Stimulated activated CD8-positive, alpha-beta memory T cell treated with anti-CD3 and anti-CD28 coated beads, Interleukin-15, amount 100 ng/mL, for 24 hours (primary cell): ENCODE measurements around the gene ENDOG.
A peak's percentile ranks its signal among the peaks of the same experiment; 100 is the strongest.
"Not testable (repeated sequence)": the region's sequence is repeated elsewhere in the genome, so short reads cannot be mapped to it uniquely, and the experiment has no call there.

Experiments
- DNase-seq: peaks from one replicate; pipeline ENCODE4 v3.0.0-alpha.2; 2020; ENCODE audit warnings: low read depth

ENDOG gene

GRCh38 chr9:128818099-128818838 lies at the start of gene ENDOG:
TSS of gene ENDOG (plus strand) at chr9:128818500. CDS start at chr9:128818685, 185 bp downstream.
- DNase-seq, result peak; percentile 93

GRCh38 chr9:128768606-128769005 lies 49.7 kb upstream of the ENDOG start:
- DNase-seq, result no peak

- no peak for DNase-seq
Measured at GRCh38 chr9:128770286-128771030, 47.8 kb upstream of the ENDOG start.

GRCh38 chr9:128771094-128771721 lies 47.1 kb upstream of the ENDOG start:
- DNase-seq, result no peak

- DNase-seq, result peak; percentile 95
Measured at GRCh38 chr9:128771745-128772519, 46.4 kb upstream of the ENDOG start, which contains the start of gene ZER1. TSS of gene ZER1 (minus strand) at chr9:128771927. CDS start at chr9:128755565, 16,362 bp downstream.

DNA sequence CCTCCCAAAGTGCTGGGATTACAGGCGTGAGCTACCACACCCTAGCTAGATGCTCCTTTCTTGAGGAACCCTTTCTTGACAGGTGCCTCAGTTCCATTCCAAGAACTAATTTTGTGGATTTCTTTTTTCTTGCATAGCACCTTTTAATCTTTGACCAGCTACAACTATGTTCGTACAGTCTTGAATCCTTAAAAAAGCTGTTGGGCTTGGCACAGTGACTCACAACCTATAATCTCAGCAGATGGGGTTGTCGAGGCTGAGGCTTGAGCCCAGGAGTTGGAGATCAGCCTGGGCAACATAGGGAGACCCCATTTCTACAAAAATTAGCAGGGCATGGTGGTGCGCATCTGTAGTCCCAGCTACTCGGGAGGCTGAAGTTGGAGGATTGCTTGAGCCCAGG lies 45.3 kb upstream of the ENDOG start:
- no peak for DNase-seq

GRCh38 chr9:128774804-128775203 lies 43.5 kb upstream of the ENDOG start:
- DNase-seq, result no peak

GRCh38 chr9:128780093-128780492 lies 38.2 kb upstream of the ENDOG start:
- not testable (repeated sequence) for DNase-seq

DNA sequence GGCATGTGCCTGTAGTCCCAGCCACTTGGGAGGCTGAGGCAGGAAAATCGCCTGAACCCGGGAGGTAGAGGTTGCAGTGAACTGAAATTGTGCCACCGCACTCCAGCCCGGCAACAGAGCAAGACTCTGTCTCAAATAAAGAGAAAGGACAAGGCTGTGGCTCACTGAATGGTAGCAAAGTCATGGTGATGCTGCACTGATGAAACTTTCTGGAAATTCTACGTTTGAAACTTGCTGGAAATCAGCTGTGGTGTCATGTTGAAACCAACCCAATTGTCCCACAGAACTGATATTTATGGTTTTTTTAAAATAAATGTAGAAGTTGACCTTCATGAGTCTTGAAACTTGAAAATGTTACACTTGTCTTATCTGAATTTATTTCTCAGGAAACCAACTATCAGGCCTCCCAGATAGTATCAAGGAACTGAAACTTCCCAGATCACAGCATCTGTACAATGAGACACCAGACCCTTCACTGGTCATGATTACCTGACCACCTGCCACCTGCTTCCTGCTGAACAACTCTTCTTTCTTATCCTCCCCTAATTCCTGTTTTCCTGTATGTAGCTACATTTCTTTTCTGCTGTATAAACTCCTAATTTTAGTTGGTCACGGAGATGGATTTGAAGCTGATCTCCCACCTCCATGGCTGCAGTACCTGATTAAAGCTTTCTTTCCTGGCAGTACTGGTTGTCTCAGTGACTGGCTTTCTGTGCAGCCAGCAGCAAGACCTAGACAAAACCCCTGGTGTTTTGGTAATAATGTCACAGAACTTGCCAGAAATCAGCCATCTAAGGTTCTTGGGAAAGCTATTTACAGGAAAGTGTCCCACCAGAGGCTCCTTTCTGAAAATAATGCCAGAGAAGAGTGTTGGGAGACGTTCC lies 36.9 kb upstream of the ENDOG start:
- DNase-seq, result no peak

DNA sequence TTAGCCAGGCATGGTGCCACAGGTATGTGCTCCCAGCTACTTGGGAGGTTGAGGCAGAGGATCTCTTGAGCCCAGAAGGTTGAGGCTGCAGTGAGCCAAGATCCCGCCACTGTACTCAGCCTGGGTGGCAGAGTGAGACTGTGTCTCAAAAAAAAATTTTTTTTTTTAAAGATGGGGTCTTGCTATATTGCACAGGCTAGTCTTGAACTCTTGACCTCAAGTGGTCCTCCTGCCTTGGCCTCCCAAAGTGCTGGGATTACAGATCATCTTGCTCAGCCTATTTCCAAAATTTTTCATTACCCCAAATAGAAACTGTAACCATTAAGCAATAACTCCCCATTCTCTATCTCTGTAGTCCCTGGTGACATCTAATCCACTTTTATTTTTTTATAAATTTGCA lies 35.6 kb upstream of the ENDOG start:
- DNase-seq, result no peak

GRCh38 chr9:128785427-128785826 lies 32.9 kb upstream of the ENDOG start:
- DNase-seq, result no peak

GRCh38 chr9:128786681-128787601 lies 31.4 kb upstream of the ENDOG start, which contains the start of gene TBC1D13:
TSS of gene TBC1D13 (plus strand) at chr9:128787253. CDS start at chr9:128787354, 101 bp downstream.
- peak; percentile 82 for DNase-seq

DNA sequence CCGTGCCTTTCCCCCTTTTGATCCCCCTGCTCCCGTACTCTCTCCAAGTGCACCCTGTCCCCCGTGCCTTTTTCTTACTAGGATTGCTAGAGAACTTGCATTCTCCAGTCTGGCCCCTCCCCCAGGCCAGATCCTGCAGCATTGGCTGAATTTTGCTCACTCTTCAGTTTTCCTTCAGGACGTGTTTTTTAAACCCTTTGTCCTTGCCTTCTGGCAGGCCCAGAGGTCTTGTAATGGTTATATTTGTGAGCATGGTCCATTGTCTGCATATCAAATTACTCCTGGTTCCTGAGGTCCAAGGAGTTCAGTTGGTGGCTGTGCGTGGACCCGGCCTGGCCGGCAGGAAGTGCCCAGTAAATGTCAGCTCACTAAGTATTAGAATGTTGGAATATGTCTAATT lies 30.6 kb upstream of the ENDOG start:
- no peak for DNase-seq

DNA sequence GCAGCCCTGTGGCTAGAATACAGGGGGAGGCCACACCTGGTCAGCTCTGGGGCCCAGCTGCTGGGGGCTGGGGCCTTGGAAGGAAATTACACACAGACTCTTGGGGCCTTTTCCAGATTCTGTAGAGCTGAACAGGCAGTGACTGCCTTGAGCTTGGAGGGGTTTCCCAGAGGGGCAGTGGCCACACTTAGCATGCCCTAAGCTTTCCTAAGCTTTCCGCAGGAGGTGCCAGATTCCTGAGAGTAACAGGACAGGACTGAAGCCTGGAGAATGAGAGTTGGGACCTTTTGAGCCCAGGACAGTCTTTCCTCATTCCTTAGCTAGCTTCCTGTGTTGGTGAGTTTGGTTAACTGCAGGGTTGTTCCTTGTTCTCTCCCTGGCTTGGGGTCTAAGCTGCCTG lies 29.9 kb upstream of the ENDOG start:
- DNase-seq, result no peak

DNA sequence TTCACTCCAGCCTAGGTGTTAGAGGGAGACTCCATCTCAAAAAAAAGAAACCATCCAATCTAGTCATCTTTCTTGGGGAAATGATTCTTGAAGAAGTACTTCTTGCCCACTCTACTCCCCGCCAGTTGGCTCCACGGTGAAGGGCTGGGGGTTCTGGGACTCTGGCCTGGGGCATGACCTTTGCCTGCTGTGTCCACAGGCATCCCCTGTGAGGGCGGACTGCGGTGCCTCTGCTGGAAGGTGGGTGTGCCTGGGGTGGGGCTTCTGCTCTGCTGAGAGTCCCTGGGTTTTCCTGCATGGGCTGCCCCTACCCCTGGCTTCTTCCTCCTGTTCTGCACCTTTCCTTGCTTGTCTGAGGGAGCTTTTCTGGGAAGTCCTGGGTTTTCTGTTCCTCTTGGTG lies 27.8 kb upstream of the ENDOG start:
- DNase-seq, result no peak

DNA sequence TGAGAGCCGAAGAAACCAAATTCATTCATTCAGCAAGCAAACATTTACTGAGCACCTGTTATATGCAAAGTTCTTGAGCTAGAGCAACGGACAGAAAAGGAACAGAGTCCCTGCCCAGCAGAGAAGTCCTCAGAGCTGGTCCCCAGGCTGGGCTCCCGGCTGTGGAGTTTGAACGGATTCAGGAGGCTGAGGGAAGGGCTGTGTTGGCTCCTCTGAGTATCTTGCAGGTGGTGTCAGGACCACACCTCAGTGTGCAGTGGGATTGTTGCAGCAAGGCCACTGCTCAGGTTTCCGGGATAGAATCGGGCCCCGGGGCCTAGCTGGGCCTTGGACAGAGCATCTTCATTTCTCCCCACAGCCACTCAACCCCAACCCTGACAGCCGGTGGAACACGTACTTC lies 26.2 kb upstream of the ENDOG start:
- DNase-seq, result no peak

DNA sequence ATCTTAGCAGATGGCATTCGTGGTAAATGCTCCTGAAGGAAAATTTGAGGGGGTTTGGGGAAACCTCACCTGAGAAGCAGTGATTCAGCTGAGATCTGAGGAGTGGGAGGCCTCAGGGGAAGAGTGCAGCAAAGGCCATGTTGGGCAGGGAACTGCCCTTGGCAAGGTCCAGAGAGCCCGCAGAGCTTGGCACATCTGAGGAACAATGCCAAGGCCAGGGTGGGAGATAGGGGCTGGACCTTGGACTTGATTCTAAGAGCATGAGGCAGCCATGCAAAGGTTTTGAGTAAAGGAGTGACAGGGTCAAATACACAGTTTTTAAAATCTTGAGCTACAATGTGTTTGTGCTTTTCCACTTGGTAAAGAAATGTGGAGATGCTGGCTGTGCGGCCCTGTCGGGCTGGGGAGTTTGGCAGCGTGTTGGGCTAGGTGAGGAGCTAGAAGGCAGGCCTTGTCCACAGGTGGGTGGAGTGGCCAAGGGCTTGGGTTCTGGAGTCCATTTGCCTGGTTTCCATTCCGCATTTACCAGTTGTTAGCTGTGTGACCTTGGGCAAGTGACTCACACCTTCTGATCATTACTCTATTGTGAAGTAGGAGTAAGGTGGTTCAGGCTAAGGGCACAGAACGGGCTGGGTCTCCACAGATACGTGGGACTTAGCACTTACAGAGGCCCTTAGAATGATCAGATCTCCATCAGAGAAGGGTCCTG lies 25.2 kb upstream of the ENDOG start:
- DNase-seq, result no peak

GRCh38 chr9:128794961-128795360 lies 23.3 kb upstream of the ENDOG start:
- not testable (repeated sequence) for DNase-seq

DNA sequence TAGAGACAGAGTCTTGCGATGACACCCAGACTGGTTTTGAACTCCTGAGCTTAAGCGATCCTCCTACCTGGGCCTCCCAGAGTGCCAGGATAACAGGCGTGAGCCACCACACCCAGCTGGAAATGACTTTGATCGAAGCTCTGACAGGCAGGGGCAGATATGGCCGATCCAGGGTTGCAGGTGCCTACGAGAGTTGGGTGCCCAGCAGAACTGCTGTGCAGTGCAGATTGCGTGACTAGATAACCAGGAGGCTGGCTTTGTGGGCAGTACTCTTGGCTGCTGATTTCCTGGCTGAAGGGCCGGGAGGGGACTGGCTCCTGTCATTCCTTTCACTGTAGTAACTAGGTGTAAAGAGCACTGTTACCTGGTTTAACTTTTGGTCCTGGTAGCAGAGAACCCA lies 19.4 kb upstream of the ENDOG start:
- DNase-seq, result no peak
